HepG2 (cell line): ENCODE results near the gene TPX2. TPM values are rescaled to one million over a fixed set of nuclear protein-coding genes. Genes with fewer than 3 reads are reported as not detected.

Source experiments
- ATF1 ChIP-seq: IDR thresholded peaks from 2 replicates; pipeline ENCODE4 v1.6.1; 2016; ENCODE audit warnings: mild to moderate bottlenecking, control low read depth
- BCL6 ChIP-seq: IDR thresholded peaks from 2 replicates; pipeline ENCODE4 v1.6.1; 2016; ENCODE audit warnings: missing genetic modification reagents, missing compliant biosample characterization
- BHLHE40 ChIP-seq: IDR thresholded peaks from 2 replicates; pipeline ENCODE4 v1.6.1; 2011; ENCODE audit warnings: low read length, improper control_type of control experiment
- CTCF ChIP-seq: sonication (generic); formaldehyde crosslinking; IDR thresholded peaks from 2 replicates; pipeline ENCODE4 v1.5.0; 2020; ENCODE audit warnings: mild to moderate bottlenecking, missing genetic modification reagents, moderate library complexity
- EP300 ChIP-seq, 3 experiments: sonication (generic) in 1 of 3; formaldehyde crosslinking in 1 of 3; IDR thresholded peaks; 2 replicates each; pipeline versions ENCODE4 v1.5.1 to v1.6.1; 2011 to 2020; ENCODE audit warnings: low read depth in 2 of 3, low read length in 2 of 3, borderline replicate concordance in 1 of 3, improper control_type of control experiment in 1 of 3, mild to moderate bottlenecking in 1 of 3, missing genetic modification reagents in 1 of 3, moderate library complexity in 1 of 3
- GFI1 ChIP-seq: sonication (generic); formaldehyde crosslinking; IDR thresholded peaks from 2 replicates; pipeline ENCODE4 v1.5.0; 2020; ENCODE audit warnings: missing genetic modification reagents, mild to moderate bottlenecking, borderline replicate concordance
- NPAS2 ChIP-seq: sonication (generic); formaldehyde crosslinking; IDR thresholded peaks from 2 replicates; pipeline ENCODE4 v1.8.0; 2022; ENCODE audit warnings: mild to moderate bottlenecking, missing genetic modification reagents, borderline replicate concordance
- PAWR ChIP-seq: sonication (generic); formaldehyde crosslinking; IDR thresholded peaks from 2 replicates; pipeline ENCODE4 v1.4.0; 2020; ENCODE audit warnings: missing genetic modification reagents, mild to moderate bottlenecking, borderline replicate concordance
- ZNF101 ChIP-seq: sonication (generic); formaldehyde crosslinking; IDR thresholded peaks from 2 replicates; pipeline ENCODE4 v1.4.0; 2020; ENCODE audit warnings: mild to moderate bottlenecking, low read depth, missing genetic modification reagents, borderline replicate concordance
- ZNF280D ChIP-seq: sonication (generic); formaldehyde crosslinking; IDR thresholded peaks from 2 replicates; pipeline ENCODE4 v1.5.1; 2020; ENCODE audit warnings: mild to moderate bottlenecking, missing genetic modification reagents
- ZNF616 ChIP-seq: sonication (generic); formaldehyde crosslinking; IDR thresholded peaks from 2 replicates; pipeline ENCODE4 v1.5.0; 2020; ENCODE audit warnings: low read depth, mild to moderate bottlenecking, missing genetic modification reagents
- ZNF720 ChIP-seq: sonication (generic); formaldehyde crosslinking; IDR thresholded peaks from 2 replicates; pipeline ENCODE4 v1.4.0; 2020; ENCODE audit warnings: missing genetic modification reagents
- ZNF749 ChIP-seq: sonication (generic); formaldehyde crosslinking; IDR thresholded peaks from 2 replicates; pipeline ENCODE4 v1.8.0; 2022; ENCODE audit warnings: mild to moderate bottlenecking, missing genetic modification reagents, moderate library complexity, borderline replicate concordance
- ZNF776 ChIP-seq: sonication (generic); formaldehyde crosslinking; IDR thresholded peaks from 2 replicates; pipeline ENCODE4 v1.4.0; 2020; ENCODE audit warnings: mild to moderate bottlenecking, missing genetic modification reagents
- polyA plus RNA-seq, 8 experiments: library from polyadenylated mRNA; depleted of rRNA in 3 of 8; stranded (reverse) in 7 of 8; unstranded in 1 of 8; fragments of >200 nt; fragmentation: Illumina TruSeq in 4 of 8; extraction: Trizol in 4 of 8; gene quantifications; 2 replicates each; pipeline versions ENCODE4 v1.2.1 to v1.2.3, GENCODE V29; 2011 to 2016; ENCODE audit warnings: low read depth in 4 of 8, missing spikeins in 1 of 8, mixed read lengths in 1 of 8; ENCODE audit not compliant: insufficient read depth in 1 of 8
- total RNA-seq, 5 experiments: library from RNA; depleted of rRNA; stranded (reverse); fragments of >200 nt; fragmentation: Illumina TruSeq; extraction: Trizol; gene quantifications; 2 replicates each; pipeline ENCODE4 v1.2.3, GENCODE V29; 2016; ENCODE audit warnings: low read depth in 1 of 5
- TF ChIP-seq, protein P1 (sequence below): sonication (generic); formaldehyde crosslinking; IDR thresholded peaks from 2 replicates; pipeline ENCODE4 v1.5.0; 2020; ENCODE audit warnings: missing genetic modification reagents
- TF ChIP-seq, protein P2 (sequence below), 2 experiments: sonication (generic) in 1 of 2; formaldehyde crosslinking in 1 of 2; IDR thresholded peaks; 2 replicates each; pipeline versions ENCODE4 v1.5.1 to v1.6.1; 2011 to 2020; ENCODE audit warnings: borderline replicate concordance in 1 of 2, low read depth in 1 of 2, low read length in 1 of 2, mild to moderate bottlenecking in 1 of 2, missing genetic modification reagents in 1 of 2, moderate library complexity in 1 of 2
- TF ChIP-seq, protein P3 (sequence below): sonication (generic); formaldehyde crosslinking; IDR thresholded peaks from 2 replicates; pipeline ENCODE4 v1.8.1; 2022; ENCODE audit warnings: mild to moderate bottlenecking, missing genetic modification reagents

TPX2 gene
- total and polyA plus RNA-seq, 2 of the 13 experiments (the other 11 are each of a cell fraction or from before 2014, with no cell fraction given): 34.3 to 124 TPM

GRCh38 chr20:31704225-31705119, 34.6 kb upstream of the TPX2 start (continued):
- no peak for TF ChIP-seq ZNF720 (CRISPR knock-in tag)
- TF ChIP-seq ZNF616 (CRISPR knock-in tag): no peak
- no peak for TF ChIP-seq PAWR
- TF ChIP-seq, protein P1, sequence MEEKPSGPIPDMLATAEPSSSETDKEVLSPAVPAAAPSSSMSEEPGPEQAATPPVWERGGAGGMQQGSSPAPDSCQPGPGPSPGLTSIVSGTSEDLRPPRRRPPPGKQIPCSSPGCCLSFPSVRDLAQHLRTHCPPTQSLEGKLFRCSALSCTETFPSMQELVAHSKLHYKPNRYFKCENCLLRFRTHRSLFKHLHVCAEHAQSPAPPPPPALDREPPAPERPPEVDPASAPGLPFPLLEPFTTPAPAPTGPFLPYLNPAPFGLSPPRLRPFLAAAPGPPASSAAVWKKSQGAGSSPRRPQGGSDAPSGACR (CRISPR knock-in tag): peak; percentile 100
- peak; percentile 98 for TF ChIP-seq GFI1
- TF ChIP-seq ZNF749 (CRISPR knock-in tag): peak; percentile 97; the same call in 1 of the 2 replicates
- no peak for TF ChIP-seq NPAS2 (CRISPR knock-in tag)
- TF ChIP-seq ATF1 (CRISPR knock-in tag): peak; percentile 89
- TF ChIP-seq ZNF776 (CRISPR knock-in tag): no peak
- no peak; the same call in 1 of the 2 replicates for TF ChIP-seq ZNF101 (CRISPR knock-in tag)
- TF ChIP-seq, protein P2, sequence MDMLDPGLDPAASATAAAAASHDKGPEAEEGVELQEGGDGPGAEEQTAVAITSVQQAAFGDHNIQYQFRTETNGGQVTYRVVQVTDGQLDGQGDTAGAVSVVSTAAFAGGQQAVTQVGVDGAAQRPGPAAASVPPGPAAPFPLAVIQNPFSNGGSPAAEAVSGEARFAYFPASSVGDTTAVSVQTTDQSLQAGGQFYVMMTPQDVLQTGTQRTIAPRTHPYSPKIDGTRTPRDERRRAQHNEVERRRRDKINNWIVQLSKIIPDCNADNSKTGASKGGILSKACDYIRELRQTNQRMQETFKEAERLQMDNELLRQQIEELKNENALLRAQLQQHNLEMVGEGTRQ (IDR thresholded peaks at IDR 0.05; ENCODE audit: low read depth, low read length): no peak
- TF ChIP-seq, protein P2 (CRISPR knock-in tag; IDR thresholded peaks at IDR 0.05; ENCODE audit: borderline replicate concordance): no peak
- TF ChIP-seq BCL6 (CRISPR knock-in tag): peak; percentile 97
- TF ChIP-seq, protein P3, sequence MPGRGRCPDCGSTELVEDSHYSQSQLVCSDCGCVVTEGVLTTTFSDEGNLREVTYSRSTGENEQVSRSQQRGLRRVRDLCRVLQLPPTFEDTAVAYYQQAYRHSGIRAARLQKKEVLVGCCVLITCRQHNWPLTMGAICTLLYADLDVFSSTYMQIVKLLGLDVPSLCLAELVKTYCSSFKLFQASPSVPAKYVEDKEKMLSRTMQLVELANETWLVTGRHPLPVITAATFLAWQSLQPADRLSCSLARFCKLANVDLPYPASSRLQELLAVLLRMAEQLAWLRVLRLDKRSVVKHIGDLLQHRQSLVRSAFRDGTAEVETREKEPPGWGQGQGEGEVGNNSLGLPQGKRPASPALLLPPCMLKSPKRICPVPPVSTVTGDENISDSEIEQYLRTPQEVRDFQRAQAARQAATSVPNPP (CRISPR knock-in tag): peak; percentile 97
- TF ChIP-seq BHLHE40: peak; percentile 74
- peak; percentile 99 to 100 for TF ChIP-seq EP300 (IDR thresholded peaks at IDR 0.05; ENCODE audit: low read depth in 2 of 2, low read length in 2 of 2)
- TF ChIP-seq EP300 (CRISPR knock-in tag; IDR thresholded peaks at IDR 0.05; ENCODE audit: borderline replicate concordance): peak; percentile 100
- TF ChIP-seq ZNF280D (CRISPR knock-in tag): peak; percentile 99
- TF ChIP-seq CTCF (CRISPR knock-in tag): no peak
